WERI-Rb-1 (cell line): ENCODE measurements around the gene PRR15L.

ENCODE experiments used
- DNase-seq: peaks from one replicate; pipeline ENCODE4 v3.0.0-alpha.2; 2020
- H3K27ac ChIP-seq: fragments of 250-450 bp; sonication (Bioruptor Pico); 2 replicates; pipeline ENCODE4 v1.5.1; 2020; ENCODE audit warnings: mild to moderate bottlenecking, moderate library complexity
- H3K27me3 ChIP-seq: fragments of 250-450 bp; sonication (Bioruptor Pico); 2 replicates; pipeline ENCODE4 v1.5.1; 2021; ENCODE audit warnings: mild to moderate bottlenecking, low read depth, moderate library complexity; ENCODE audit not compliant: insufficient read depth, severe bottlenecking
- H3K36me3 ChIP-seq: fragments of 250-450 bp; sonication (Bioruptor Pico); 2 replicates; pipeline ENCODE4 v1.5.1; 2020; ENCODE audit warnings: mild to moderate bottlenecking, moderate library complexity
- H3K4me3 ChIP-seq: 2 replicates; pipeline ENCODE4 v1.5.1; 2011; ENCODE audit warnings: low read depth, mild to moderate bottlenecking, control low read depth, low read length
- H3K9me3 ChIP-seq: fragments of 250-450 bp; sonication (Bioruptor Pico); 2 replicates; pipeline ENCODE4 v1.5.1; 2021; ENCODE audit warnings: mild to moderate bottlenecking, moderate library complexity; ENCODE audit not compliant: severe bottlenecking
- TF ChIP-seq, protein P1 (sequence below): IDR thresholded peaks from 2 replicates; pipeline ENCODE4 v1.5.1; 2011; ENCODE audit warnings: low read depth, mild to moderate bottlenecking, control low read depth, inconsistent platforms, low read length

Gene PRR15L

DNA sequence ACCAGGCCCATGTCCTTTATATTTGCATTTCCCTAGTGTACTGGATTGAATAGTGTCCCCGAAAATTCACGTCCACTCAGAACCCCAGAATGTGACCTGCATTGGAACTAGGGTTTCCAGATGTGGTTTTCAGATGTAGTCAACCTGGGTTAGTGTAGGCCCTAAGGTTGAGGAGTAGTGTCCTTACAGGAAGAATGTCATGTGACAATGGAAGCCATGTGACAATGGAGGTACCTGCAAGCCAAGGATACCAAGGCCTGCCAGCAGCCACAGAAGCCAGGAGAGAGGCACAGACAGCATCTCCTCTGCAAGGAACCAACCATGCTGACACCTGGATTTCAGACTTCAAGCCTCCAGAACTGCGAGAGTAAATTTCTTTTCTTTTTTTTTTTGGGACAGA, 5.2 kb upstream of the PRR15L start:
- H3K27me3 ChIP-seq, result no peaks in the 10 kb centered on the region
- H3K36me3 ChIP-seq, result no peaks in the 10 kb centered on the region
- H3K27ac ChIP-seq, result no peak overlapping the region
- peaks cover 11% of the 10 kb centered on the region for H3K9me3 ChIP-seq
- TF ChIP-seq, protein P1, sequence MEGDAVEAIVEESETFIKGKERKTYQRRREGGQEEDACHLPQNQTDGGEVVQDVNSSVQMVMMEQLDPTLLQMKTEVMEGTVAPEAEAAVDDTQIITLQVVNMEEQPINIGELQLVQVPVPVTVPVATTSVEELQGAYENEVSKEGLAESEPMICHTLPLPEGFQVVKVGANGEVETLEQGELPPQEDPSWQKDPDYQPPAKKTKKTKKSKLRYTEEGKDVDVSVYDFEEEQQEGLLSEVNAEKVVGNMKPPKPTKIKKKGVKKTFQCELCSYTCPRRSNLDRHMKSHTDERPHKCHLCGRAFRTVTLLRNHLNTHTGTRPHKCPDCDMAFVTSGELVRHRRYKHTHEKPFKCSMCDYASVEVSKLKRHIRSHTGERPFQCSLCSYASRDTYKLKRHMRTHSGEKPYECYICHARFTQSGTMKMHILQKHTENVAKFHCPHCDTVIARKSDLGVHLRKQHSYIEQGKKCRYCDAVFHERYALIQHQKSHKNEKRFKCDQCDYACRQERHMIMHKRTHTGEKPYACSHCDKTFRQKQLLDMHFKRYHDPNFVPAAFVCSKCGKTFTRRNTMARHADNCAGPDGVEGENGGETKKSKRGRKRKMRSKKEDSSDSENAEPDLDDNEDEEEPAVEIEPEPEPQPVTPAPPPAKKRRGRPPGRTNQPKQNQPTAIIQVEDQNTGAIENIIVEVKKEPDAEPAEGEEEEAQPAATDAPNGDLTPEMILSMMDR, result no peak
- H3K4me3 ChIP-seq, result no peak overlapping the region
- DNase-seq, result no peak

DNA sequence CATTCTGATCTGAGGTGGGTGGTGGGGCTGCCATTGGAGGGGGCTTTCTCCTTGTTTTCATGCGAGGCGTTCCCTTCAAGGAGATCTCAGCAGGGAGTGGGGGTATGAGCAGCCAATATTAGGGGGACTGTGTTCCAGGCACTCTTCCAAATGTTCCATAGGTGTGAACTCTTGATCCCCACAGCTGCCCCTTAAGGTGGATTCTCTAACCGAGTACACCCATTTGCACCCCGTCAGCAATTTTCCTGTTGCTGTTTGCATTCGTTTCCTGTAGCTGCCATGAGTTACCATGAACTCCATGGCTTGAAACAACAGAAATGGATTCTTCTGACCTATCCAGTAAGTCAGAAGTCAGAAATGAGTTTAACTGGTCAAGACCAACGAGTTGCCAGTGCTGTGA, 3.7 kb upstream of the PRR15L start:
- no peak overlapping the region for H3K27ac ChIP-seq
- TF ChIP-seq, protein P1, result no peak
- DNase-seq, result no peak

DNA sequence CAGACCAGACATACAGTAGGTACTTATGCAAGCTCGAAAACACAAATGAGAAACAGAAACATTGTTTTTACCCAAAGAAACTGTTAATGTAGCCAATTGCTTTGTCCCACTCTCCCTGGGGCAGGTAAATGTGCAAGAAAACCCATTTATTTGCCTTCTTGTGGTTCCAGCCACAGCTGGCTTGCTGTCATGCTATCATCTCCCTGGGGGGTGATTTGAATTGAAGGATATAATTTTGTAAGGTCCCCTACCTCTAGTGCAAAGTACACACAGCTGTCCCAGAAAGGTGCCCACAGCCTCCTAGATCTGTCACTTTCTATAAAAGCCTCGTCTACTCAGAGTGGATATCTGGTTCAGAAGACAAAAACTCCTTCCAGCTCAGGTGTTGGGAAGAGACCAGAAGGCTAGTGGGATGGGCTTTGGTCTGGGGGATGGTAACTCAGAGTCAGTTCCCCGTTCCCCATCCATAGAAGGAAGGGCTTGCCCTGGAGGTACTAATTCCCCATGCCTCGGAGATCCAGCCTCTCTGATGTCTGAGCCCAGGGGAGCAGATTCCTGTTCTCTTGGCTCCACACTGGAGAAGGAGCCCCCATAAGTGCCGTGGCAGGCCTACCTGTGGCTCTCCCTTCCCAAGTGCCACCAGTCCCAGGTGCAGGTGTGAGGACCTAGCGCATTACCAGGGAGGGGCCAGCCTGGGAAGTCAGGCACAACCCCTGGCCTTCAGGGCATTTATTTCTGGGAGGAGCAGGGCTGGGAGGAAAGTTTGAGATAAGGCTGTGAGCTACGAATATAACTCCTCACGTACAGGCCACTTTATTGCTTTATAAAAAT, 2.4 kb upstream of the PRR15L start:
- TF ChIP-seq, protein P1, result no peak
- Histone ChIP-seq H3K4me3 (no peak overlapping the region), H3K27ac (no peak overlapping the region), H3K9me3 (peaks cover 11% of the 10 kb centered on the region), H3K36me3 (no peaks in the 10 kb centered on the region), H3K27me3 (no peaks in the 10 kb centered on the region)
- no peak for DNase-seq

More for the DNA sequence above, 3.7 kb upstream of the PRR15L start:
- H3K36me3 ChIP-seq, result no peaks in the 10 kb centered on the region
- H3K4me3 ChIP-seq, result no peak overlapping the region
- H3K9me3 ChIP-seq, result peaks cover 11% of the 10 kb centered on the region
- H3K27me3 ChIP-seq, result no peaks in the 10 kb centered on the region

DNA sequence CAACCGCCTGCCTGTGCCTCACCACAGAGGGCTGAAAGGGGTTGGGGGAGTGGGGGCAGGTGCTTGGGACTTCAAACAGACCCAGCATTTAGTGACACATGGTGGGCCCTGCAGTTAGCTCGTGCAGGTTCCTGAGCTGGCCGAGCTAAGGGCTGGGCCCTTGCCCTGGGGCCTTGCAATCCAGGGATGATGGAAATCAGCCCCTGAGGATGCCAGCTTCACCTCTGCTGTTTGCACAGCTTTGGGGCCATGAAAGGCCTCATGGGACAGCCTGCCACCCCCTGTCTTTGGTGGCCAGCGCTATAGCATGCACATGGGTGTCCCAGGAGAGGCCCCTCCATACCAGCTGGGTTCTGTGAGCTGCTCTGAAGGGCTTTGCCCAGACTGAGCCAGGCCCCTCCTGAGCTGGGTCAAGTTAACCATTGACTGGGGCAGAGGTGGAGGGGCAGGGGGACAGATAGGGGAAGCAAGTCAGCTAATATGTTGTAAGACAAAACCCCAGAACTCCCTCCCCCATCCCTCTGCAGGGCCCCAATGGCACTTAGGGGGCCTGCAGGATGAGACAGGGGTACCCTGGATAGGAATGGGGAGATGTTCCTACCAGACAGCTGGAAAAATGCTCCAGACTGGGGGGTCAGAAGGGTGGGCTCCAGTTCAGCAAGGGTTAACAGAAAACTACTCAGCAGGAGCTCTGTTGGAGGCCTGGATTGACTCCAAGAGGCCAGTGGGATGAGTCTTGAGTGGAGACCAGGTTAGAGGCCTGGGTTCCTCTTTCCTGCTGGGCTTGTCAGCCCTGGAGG, 692 bp downstream of the PRR15L start:
- TF ChIP-seq, protein P1, result no peak
- Histone ChIP-seq H3K4me3 (no peak overlapping the region), H3K27me3 (no peaks in the 10 kb centered on the region), H3K27ac (no peak overlapping the region), H3K36me3 (no peaks in the 10 kb centered on the region), H3K9me3 (peaks cover 6% of the 10 kb centered on the region)
- no peak for DNase-seq

DNA sequence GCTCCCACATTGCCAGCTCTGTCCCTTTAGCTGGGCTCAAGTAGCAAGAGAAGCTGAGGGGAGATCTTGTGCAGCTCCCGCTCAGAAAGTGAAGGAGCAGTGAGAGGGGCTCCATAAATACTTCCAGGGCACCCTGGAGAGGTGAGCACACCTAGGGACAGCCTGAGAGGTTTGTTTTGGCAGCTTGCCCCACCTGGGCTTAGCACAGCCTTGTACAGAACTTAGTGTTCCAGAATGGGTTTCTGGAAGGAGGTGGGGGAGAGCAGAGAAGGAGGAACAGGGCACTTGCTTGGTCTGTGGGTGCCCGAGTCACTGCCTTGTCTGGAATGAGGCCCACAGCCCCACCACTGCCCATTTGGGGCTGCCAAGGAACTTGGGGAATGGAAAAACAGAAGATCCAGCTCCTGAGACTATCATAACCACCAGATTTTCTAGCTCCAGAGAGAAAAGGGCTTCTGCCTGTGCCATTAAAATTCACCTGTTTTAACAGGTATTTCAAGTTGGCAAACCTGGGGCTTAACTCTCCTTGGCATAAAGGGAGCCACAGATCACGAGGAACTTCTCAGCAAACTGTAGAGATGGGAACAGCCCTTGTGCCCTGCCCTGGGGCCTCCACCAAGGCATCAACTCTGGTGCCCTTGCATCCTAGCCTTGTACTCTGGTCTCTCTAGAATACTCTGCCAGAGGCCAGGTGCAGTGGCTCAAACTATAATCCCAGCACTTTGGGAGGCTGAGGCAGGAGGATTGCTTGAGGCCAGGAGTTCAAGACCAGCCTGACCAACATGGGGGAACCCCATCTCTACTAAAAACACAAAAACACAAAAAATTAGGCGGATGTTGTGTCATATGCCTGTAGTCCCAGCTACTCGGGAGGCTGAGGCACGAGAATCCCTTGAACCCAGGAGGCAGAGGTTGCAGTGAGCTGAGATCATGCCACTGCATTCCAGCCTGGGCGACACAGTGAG, 1.9 kb downstream of the PRR15L start:
- Histone ChIP-seq H3K4me3 (no peak overlapping the region), H3K27me3 (no peaks in the 10 kb centered on the region), H3K36me3 (no peaks in the 10 kb centered on the region), H3K27ac (no peak overlapping the region), H3K9me3 (no peaks in the 10 kb centered on the region)
- DNase-seq, result no peak
- TF ChIP-seq, protein P1, result no peak
